ENCODE measurements around the gene TBL1X.

The TBL1X gene

GRCh38 chrX:9459186-9459748, 5.6 kb upstream of the TBL1X start:
- in situ Hi-C loops (cut with HindIII; ENCODE audit: low sequenced_read_pairs), result no loop called here
- DNase-seq (ENCODE audit: low read depth), result no peak
- H3K4me3 ChIP-seq (ENCODE audit: low read depth, low read length), result no peak overlapping the region
- TF ChIP-seq CTCF (IDR thresholded peaks at IDR 0.05; ENCODE audit: low read depth, low read length, missing control alignments), result no peak

GRCh38 chrX:9461087-9461486, 3.8 kb upstream of the TBL1X start:
- in situ Hi-C loops (cut with HindIII; ENCODE audit: low sequenced_read_pairs), result no loop called here
- DNase-seq (ENCODE audit: low read depth), result no peak
- no peak for TF ChIP-seq CTCF (IDR thresholded peaks at IDR 0.05; ENCODE audit: low read depth, low read length, missing control alignments)
- H3K4me3 ChIP-seq (ENCODE audit: low read depth, low read length), result no peak overlapping the region

GRCh38 chrX:9462456-9462855, 2.4 kb upstream of the TBL1X start:
- H3K4me3 ChIP-seq (ENCODE audit: low read depth, low read length), result no peak overlapping the region
- DNase-seq (ENCODE audit: low read depth), result no peak
- TF ChIP-seq CTCF (IDR thresholded peaks at IDR 0.05; ENCODE audit: low read depth, low read length, missing control alignments), result no peak
- in situ Hi-C loops (cut with HindIII; ENCODE audit: low sequenced_read_pairs), result no loop called here

GRCh38 chrX:9465380-9466123, 694 bp downstream of the TBL1X start:
- in situ Hi-C loops (cut with HindIII; ENCODE audit: low sequenced_read_pairs), result no loop called here
- no peak for TF ChIP-seq CTCF (IDR thresholded peaks at IDR 0.05; ENCODE audit: low read depth, low read length, missing control alignments)
- peak overlapping the region; percentile 65 for H3K4me3 ChIP-seq (ENCODE audit: low read depth, low read length)
- DNase-seq (ENCODE audit: low read depth), result no peak

- DNase-seq (ENCODE audit: low read depth), result peak; percentile 2
Observed at GRCh38 chrX:9466124-9466495, 1.3 kb downstream of the TBL1X start.

GRCh38 chrX:9466736-9467135, 1.9 kb downstream of the TBL1X start:
- in situ Hi-C loops (cut with HindIII; ENCODE audit: low sequenced_read_pairs), result no loop called here
- H3K4me3 ChIP-seq (ENCODE audit: low read depth, low read length), result peak overlapping the region; percentile 65
- no peak for DNase-seq (ENCODE audit: low read depth)
- TF ChIP-seq CTCF (IDR thresholded peaks at IDR 0.05; ENCODE audit: low read depth, low read length, missing control alignments), result no peak

More at GRCh38 chrX:9466124-9466495, 1.3 kb downstream of the TBL1X start:
- TF ChIP-seq CTCF (IDR thresholded peaks at IDR 0.05; ENCODE audit: low read depth, low read length, missing control alignments), result no peak
- peak overlapping the region; percentile 65 for H3K4me3 ChIP-seq (ENCODE audit: low read depth, low read length)
- in situ Hi-C loops (cut with HindIII; ENCODE audit: low sequenced_read_pairs), result no loop called here

Measured in astrocyte of the cerebellum (primary cell).